SK-N-SH (cell line): ENCODE measurements around the gene PARD3B.

Experiments used
- CTCF ChIP-seq: fragments of 200-600 bp; sonication (generic); IDR thresholded peaks from 2 replicates; pipeline ENCODE4 v1.6.1; 2017; ENCODE audit warnings: antibody characterized with exemption, mild to moderate bottlenecking, moderate library complexity
- EP300 ChIP-seq, 2 experiments: IDR thresholded peaks; 2 replicates each; pipeline versions ENCODE4 v1.4.0 to v1.6.1; 2012; ENCODE audit warnings: borderline replicate concordance in 1 of 2, low read depth in 1 of 2, low read length in 1 of 2
- IRF3 ChIP-seq: fragments of 150-350 bp; IDR thresholded peaks from 2 replicates; pipeline ENCODE4 v1.6.1; 2016; ENCODE audit warnings: mild to moderate bottlenecking, low read depth, low read length
- MXI1 ChIP-seq: IDR thresholded peaks from 2 replicates; pipeline ENCODE4 v1.6.1; 2012; ENCODE audit warnings: mild to moderate bottlenecking, low read depth, low read length, improper control_type of control experiment
- TAF1 ChIP-seq: IDR thresholded peaks from 2 replicates; pipeline ENCODE4 v1.6.1; 2012; ENCODE audit warnings: low read depth, mild to moderate bottlenecking, low read length, moderate library complexity, borderline replicate concordance
- YY1 ChIP-seq: IDR thresholded peaks from 2 replicates; pipeline ENCODE4 v1.4.0; 2012; ENCODE audit warnings: low read depth, mild to moderate bottlenecking

GRCh38 chr2:205259121-205259520, 713.8 kb downstream of the PARD3B start:
- TF ChIP-seq IRF3 (no peak), TAF1 (no peak), CTCF (no peak), YY1 (no peak), EP300 (IDR thresholded peaks at IDR 0.05; ENCODE audit: borderline replicate concordance in 1 of 2, low read depth in 1 of 2, low read length in 1 of 2) (no peak), MXI1 (no peak)
